Epithelial cell of esophagus (primary cell): Measurements from ENCODE around the gene SPRN.
"Not testable (repeated sequence)": the region's sequence is repeated elsewhere in the genome, so short reads cannot be mapped to it uniquely, and the experiment has no call there.

Experiments
- DNase-seq: peaks from one replicate; pipeline ENCODE4 v3.0.0; 2010; ENCODE audit warnings: low read depth
- H3K4me3 ChIP-seq: 2 replicates; pipeline ENCODE4 v1.5.1; 2011; ENCODE audit warnings: mild to moderate bottlenecking, low read length, control low read depth
- CTCF ChIP-seq: IDR thresholded peaks from 2 replicates; pipeline ENCODE4 v1.5.1; 2011; ENCODE audit warnings: low read depth, mild to moderate bottlenecking, low read length, control low read depth, inconsistent platforms; ENCODE audit not compliant: insufficient read depth; ENCODE audit errors: missing control alignments

The SPRN gene

GRCh38 chr10:133420579-133420978, 3.8 kb downstream of the SPRN start:
- no peak overlapping the region for H3K4me3 ChIP-seq
- no peak for TF ChIP-seq CTCF
- no peak for DNase-seq

- TF ChIP-seq CTCF: no peak
- DNase-seq: no peak
- H3K4me3 ChIP-seq: no peak overlapping the region
Observed at GRCh38 chr10:133420028-133420427, 4.4 kb downstream of the SPRN start.

- no peak overlapping the region for H3K4me3 ChIP-seq
- no peak for DNase-seq
- no peak for TF ChIP-seq CTCF
Observed at GRCh38 chr10:133419211-133419950, 5.0 kb downstream of the SPRN start.

GRCh38 chr10:133418289-133418993, 6.0 kb downstream of the SPRN start:
- TF ChIP-seq CTCF: no peak
- no peak overlapping the region for H3K4me3 ChIP-seq
- no peak for DNase-seq

- DNase-seq: no peak
- TF ChIP-seq CTCF: no peak
- no peak overlapping the region for H3K4me3 ChIP-seq
Observed at GRCh38 chr10:133415752-133416151, 8.7 kb downstream of the SPRN start.

- not testable (repeated sequence) for DNase-seq, H3K4me3 ChIP-seq
Observed at GRCh38 chr10:133414401-133414800, 10.0 kb downstream of the SPRN start.

- no peak for TF ChIP-seq CTCF
- H3K4me3 ChIP-seq: no peak overlapping the region
- no peak for DNase-seq
Observed at GRCh38 chr10:133412381-133412711, 12.1 kb downstream of the SPRN start.
